ENCODE results near the gene GMCL2.
A peak's percentile ranks its signal among the peaks of the same experiment; 100 is the strongest.

DNA sequence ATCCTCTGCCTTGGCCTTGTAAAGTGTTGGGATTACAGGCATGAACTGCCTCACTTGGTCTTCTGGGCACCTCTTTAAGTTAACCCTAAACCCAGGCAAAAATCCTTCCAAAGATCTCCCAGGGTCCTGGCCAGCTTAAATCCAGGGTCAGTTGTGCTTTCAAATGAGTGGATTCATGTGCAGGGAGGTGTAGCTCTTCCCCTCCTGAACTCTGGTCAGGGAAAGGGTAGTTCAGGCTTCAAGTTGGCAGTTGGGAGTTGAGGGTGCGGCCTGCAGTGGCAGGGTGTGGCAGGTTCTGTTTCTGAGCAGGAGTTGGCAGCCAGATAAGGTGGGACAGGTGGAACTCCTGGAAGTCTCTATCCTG is 20.7 kb upstream of the GMCL2 start:
- peak; percentile 32 for TF ChIP-seq POLR2A (IDR thresholded peaks at IDR 0.05; ENCODE audit: low read length)
- no peak for TF ChIP-seq GATA1 (IDR thresholded peaks at IDR 0.05; ENCODE audit: low read depth, low read length)

All from erythroblast (primary cell).